HG03025 (cell line): ENCODE data around the gene LUZP2.

Source experiments
- ATAC-seq: cut with Tn5 transposase; IDR thresholded peaks from one replicate; pipeline ENCODE4 v1.9.1; 2021; ENCODE audit warnings: mild to moderate bottlenecking, moderate library complexity; ENCODE audit not compliant: unreplicated experiment, low FRiP score

The LUZP2 gene

DNA sequence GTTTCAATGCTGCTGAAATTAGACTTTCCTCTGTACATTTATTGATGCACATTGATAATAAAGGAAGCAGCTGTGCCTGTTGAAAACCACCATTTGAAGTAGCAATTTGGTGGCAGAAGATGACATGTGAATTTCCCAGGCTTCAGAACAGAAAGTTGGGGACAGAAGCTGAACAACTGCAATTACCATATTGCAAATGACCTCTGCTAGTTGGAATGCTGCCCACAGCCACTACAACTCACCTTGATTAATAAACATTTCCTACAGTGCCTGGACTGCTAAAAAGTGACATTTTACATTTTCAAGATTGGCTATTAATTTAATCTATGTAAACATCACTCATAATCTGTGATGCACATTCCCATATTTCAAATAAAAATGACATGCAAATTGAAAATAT, 208.6 kb downstream of the LUZP2 start:
- no peak for ATAC-seq

DNA sequence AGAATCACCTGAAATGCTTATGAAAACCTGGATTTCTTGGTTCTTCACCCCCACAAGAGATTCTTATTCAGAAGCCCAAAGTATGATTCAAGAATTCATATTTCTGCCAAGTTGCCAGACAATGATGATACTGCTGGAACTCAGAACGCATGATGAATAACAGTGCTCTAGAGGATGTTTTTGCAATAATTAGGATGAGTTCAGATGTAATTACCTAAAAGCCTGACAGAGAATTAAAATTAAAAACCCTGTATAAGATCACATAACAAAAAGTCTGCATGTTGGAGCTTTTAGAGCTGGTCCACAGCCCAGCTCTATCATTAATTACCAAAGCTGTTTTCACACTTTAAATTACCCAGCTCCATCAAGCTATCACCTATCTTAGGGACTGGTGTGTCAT, 211.8 kb downstream of the LUZP2 start:
- ATAC-seq = no peak

DNA sequence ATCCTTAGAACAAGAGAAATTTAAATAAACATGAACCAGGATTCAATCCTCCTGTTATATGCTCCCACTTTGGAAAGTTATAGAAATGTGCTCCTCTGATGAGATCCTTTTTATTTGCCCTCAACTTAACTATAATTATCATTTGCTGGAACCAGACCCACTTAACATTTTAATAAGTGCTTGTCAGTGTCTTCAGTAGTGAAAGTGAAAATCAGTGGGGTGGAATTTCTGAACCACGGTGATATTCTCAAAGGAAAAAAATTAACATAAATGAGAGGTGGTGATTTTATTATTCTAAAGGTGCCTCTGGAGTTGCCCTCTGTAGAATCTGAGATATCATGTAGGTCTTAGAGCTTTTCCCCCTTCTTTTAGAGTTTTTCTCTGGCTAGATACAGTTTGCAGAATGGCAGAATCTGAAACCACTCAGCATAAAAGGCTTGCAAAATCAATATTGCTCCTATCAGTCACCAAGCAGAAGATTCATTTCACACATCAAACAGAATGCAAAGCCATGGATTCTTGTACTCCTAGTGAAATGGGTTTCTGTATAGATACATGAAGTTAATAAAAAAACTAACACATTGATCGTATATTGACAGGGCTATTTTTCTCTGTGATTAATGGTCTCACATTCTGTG, 213.2 kb downstream of the LUZP2 start:
- ATAC-seq = no peak

DNA sequence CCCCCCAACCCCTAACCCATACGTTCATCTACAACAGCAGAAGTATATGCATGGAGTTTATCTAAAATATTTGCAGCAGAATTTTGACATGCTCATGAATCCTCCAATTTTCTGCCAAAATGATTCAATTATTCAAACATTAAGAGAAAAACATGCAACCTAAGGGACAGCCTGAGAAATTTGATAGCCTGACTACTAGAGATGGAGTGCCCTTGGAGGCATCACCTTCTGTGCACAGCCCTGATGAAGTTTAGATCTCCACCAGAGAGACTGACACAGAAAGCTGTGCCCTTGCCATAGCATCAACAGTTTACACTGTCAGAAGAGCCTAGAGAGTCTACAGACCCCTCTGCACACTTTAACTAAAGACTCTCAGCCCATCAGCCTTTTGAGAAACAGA, 217.7 kb downstream of the LUZP2 start:
- no peak for ATAC-seq

DNA sequence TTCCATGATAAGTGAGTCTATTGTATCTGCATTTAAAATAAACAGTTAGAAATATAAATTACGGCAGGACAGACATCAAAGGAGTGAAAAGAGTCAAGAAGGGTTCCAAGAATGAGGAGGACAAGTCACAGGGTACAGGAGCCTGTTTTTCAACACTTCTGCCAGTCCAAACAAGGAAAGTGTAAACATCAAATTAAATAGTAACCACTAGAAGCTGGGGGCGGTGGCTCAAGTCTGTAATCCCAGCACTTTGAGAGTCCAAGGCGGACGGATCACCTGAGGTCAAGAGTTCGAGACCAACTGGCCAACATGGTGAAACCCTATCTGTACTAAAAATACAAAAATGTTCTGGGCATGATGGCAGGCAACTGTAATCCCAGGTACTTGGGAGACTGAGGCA, 219.6 kb downstream of the LUZP2 start:
- ATAC-seq = no peak

DNA sequence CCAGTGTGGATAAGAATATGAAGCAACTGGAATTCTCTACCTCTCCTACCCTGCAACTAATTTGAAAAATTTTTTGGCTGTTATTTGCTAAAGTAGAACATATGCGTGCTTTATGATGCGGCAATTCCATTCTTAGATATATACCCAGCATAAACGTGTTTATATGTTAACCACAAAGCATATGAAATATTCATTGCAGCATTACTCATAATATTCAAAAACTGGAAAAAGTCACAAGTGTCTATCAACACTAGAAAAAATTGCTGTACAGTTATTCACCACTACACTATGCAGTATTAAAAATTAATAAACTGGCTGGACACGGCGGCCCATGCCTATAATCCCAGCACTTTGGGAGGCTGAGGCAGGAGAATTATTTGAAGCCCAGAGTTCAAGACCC, 226.4 kb downstream of the LUZP2 start:
- ATAC-seq = no peak

DNA sequence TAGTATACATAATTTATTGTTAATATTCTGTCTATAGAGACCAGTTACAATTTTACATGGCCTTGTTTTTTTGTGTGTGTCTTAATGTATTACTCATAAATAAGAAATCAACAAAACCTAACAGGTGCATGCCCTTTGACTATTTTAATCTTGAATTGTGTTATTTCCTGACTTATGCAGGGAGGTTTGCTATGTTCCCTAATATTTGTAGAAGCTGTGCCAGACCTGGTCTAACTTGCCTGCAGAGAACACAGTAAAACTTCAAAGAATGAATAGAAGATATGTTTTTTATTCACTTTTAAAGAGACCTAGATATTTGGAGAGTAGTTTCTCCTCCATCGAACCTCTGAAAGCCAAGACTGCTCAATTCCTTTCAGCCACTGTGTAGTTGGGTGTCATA, 234.7 kb downstream of the LUZP2 start:
- ATAC-seq = no peak

DNA sequence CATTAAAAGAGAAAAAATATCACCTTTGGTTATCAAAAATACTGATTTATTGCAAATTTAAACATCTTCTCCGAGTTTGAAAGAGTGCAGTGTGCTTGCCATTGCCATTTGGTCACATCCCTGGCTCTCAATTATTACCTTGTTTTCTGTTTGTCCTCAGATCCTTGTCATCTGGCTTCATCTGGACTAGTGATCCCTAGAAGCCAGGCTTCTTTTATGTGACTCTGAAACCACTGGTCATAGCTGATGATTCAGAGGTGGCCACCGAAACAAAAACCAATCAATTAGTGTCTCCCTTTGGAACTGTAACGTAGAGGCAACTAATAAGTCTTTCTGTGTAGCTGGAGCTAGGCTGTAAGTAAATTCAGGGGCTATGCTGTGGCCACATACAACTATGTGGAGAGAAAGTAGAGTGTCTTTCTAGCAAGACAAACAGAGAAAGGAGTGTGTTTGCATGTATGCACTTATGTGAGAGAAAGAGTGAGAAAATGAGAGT, 237.9 kb downstream of the LUZP2 start:
- no peak for ATAC-seq

DNA sequence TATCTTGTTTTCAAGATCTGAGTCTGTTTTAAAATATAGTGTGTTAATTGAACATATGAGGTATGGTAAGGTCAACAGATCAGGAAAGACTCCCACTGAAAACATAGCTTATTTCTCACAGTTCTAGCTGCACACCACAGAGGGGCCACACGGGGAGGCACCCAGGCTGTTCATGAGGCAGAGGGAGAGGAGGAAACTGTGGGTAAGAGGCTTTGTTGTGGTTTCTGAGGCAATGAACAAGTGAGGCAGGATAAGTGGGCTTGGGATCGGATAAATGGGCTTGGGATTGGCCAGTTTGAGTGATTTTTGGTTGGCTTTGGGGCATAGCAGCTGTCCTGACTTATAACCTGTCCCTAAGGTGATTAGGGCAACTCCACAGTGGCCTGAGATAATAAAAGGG, 242.1 kb downstream of the LUZP2 start:
- ATAC-seq = no peak

DNA sequence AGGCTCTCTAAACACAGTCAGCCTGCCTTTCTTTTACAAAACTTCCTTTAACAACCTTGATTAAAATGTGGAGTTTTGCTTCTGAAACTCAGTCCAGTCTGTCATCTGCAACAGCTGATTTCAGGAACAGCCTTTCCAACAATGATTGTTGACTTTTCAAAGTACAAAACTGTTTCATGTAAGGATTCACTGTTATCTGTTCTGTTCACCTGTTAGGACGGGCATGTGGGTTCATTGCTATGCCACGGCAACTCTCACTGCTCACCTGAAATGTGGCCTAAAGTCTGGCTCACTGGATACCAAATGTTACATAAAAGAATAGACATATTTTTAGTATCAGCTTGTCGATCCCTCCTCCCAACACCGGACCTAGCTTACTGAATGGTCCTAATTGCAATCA, 242.8 kb downstream of the LUZP2 start:
- no peak for ATAC-seq

DNA sequence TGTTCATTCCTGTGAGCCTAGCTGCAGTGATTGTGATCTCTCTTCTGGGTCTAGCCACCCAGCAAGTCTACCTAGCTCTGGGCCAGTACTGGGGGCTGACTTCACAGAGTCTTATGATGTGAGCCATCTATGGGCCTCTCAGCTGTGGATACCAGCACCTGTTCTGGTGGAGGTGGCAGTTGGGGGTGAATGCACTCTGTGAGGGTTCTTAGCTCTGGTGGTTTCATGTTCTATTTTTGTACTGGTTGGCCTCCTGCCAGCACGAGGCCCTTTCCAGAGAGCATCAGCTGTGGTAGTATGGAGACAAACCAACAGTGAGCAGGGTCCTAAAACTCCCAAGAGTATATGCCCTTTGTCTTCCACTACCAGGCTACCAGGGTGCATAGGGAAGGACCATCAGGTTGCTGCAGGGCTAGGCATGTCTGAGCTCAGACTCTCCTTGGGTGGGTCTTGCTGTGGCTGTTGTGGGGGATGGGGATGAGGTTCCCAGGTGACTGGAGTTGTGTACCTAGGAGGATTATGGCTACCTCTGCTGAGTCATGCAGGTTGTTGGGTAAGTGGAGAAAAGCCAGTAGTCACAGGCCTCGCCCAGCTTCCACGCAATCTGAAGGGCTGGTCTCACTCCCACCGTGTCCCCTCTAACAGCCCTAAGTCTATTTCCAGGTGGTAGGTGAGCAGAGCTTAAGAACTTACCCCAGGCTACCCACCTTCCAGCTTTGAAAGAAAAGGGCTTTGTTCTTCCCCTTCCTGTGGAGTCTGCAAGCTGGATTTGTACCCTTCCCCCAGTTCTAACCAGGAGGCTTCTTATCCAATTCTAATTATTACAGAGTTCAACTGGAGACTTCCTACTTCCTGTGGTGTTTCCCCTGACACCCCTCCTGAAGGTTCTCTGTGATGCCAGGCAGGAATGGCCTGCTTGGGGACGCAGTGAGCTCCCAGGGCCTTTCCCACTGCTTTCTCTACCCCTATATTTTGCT, 250.7 kb downstream of the LUZP2 start:
- no peak for ATAC-seq

DNA sequence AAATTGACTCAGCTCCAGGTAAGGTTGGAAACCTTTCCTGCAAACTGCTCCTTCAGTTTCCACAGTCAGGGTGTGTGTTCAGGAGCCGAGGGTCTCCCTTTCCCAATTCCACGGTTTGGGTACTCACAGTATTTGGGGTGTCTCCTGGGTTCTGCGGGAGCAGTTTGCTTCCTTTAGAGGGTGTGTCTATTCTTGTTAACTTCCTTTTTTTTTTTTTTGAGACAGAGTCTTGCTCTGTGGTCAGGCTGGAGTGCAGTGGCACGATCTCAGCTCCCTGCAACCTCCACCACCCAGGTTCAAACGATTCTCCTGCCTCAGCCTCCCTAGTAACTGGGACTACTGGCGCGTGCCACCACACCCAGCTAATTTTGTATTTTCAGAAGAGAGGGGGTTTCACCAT, 251.4 kb downstream of the LUZP2 start:
- ATAC-seq = no peak

DNA sequence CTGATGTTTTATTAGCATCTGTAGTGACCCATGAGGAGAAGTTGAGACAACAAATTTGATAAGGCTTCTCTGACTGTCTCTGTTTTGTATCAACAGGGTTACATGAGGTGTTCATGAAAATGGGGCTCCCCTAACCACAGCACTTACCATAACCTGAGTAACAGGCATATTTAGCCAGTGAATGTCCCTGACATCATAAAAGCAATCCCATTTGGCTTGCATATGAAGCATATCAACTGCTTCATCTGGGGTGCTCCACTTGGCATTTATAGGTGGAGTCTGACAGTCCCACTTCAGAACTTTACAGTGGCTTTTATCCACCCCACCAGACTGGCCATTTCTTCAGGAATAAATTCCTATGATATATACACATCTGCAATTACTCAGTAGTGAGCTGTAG, 257.6 kb downstream of the LUZP2 start:
- ATAC-seq = no peak

DNA sequence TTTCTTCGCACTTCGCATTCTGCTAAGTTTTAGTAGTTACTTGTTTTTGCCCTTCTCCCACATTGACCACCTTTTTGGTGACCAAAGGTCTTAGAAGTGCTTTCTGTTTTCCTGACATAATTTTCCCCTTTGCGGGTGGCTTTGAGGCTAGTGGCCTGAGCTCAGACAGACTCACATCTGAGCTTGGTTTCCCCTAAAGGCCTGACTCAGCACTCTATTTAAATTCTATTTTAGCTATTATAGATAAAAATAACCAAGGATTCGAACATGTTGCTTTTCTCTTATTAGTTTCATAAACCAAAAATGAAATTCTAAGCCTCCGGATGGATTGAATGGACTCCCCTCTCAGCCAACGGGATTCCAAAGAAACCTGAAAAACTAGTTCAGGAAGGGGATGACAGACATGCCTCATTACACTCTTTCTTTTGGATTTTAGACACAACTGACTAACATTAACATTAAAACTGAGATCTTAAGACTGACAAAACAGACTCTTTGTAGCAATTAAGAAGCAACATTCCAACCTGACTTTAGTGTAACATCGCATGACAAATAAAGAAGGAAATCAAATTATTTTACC, 258.5 kb downstream of the LUZP2 start:
- no peak for ATAC-seq

DNA sequence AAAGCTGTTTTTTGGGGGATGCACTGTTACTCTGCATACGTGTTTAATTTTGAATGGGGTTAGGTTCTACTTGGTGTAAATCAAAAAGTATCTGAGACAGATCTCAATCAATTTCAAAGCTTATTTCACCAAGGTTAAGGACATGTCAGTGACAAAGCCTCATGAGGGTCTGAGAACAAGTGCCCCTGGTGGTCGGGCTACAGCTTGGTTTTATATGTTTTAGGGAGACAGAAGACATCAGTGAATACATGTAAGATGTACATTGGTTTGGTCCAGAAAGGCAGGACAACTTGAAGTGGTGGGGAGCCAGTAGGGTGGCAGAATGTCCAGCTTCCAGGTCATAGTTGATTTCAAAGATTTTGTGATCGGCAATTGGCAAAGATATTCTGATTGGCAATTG, 262.9 kb downstream of the LUZP2 start:
- no peak for ATAC-seq

DNA sequence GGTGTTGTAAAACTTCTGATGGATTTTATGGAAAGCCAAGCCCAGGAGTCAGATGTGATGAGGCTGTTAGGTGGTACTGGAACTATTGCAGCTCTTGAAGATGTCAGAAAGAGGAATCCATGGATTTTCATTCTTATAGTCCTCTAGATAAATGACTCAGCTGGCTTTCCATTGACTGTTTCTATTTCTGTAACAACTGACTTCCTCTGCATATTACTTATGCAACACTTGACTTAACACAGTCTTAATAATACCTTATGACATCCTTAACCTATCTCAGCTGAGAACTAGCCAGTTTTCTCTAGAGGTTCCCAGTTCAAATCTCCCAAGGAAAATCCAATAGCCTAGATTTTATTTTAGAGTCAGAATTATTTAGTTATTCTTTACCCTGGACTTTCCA, 263.8 kb downstream of the LUZP2 start:
- ATAC-seq = no peak

DNA sequence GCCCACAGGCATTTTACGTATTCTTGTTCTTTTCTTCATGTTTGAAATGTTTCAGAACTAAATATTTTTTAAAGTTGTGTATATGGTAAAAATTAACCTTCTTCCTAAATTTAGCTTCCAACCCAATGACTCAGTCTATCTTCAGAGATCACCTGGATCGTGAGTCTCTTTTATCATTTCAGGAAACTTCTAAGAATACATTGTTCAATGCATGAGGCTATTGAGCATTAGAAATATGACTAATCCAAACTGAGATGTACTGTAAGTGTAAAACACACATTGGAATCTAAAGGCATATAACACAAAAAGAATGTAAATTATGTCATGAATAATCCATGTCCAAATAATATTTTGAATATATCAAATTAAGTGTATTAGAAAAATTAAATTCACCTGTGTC, 265.2 kb downstream of the LUZP2 start:
- no peak for ATAC-seq

DNA sequence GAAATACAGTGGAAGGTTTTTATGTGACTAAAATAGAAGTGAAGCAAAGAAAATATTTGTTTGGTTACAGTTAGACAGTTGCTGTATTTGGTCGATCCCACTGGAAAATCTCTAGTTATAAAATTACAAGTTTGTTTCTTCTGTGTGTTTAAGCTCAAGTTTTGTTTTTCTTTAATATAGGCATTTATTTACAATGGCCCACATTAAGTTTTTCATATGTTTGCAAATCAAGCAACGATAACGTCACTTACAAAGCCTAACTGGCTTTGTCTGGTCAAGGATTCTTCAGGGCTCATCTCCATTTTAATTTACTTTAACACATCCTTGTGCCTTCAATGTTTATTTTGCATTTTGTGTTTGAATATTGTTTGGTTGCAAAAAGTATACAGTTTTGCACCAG, 270.6 kb downstream of the LUZP2 start:
- no peak for ATAC-seq

DNA sequence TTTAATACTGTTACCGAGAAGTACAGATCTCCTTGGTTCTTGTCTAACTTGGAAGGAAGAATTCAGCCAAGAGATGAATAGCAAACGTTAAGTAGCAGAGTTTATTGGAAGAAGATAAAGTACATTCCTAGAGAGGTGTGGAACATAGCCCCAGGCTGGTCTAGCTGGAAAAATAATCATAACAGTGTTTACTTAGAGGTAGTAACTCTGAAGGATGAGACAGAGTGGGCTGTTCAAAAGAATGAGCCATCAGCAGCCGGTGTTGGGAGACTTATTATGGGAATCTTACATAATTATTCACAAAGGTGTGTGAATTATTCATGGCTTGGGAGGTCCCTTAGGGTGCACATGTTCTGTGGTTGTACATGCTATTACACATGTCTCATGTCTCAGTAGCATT, 276.5 kb downstream of the LUZP2 start:
- ATAC-seq = no peak

DNA sequence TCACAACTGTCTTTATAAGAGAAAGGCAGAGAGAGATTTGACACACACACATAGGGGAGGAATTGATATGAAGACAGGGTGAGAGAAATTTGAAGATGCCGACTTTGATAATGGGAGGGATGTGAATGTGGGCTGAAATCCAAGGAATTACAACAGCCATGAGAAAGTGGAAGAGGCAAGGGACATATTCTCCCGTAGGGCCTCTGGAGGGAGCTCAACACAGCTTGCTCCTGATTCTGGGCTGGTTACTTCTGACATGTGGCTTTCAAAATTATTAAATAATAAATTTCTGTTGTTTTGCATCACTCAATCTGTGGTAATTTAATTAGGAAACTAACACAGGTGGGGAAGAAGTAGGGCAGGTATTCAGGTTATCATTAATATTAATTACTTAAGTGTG, 282.9 kb downstream of the LUZP2 start:
- ATAC-seq = no peak

DNA sequence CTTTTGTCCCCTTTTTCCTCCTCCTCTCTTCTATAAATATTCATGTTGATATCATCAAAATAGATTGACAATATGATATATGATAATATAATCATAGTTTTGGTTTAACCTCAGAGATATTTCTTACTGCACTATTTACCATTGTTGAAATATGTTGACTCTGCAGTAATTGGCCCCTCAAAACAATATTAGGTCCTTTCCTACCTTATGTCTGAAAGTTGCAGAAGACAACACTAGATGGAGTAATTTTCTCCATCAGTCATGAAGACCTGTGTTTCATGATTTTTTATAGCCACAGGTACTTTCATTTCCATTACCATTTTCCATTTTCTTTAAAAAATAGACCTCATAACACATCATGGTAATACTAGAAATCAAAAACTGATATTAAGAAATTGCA, 284.4 kb downstream of the LUZP2 start:
- no peak for ATAC-seq

DNA sequence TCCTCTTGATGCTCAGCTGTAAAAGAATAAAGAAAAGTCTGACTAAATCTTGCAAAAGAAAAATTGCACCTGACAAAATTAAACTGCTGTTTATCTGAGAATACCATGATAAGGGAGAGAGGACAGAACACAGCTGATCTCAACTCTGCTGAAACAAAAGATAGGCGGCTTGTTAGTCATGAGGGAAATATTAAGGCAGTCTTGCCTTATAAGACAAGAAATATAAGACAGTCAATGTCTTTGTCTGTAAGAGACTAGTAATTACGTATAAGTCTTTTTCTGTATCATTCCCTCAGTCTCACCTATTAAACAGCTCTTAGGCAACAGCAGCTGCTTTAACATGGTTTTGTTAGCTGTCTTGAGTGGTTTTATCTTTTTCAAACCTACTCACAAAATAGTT, 296.6 kb downstream of the LUZP2 start:
- ATAC-seq = no peak
